Glutamatergic neuron (in vitro differentiated cells): ENCODE results near the gene ATF7. TPM values are rescaled to one million over a fixed set of nuclear protein-coding genes. Genes with fewer than 3 reads are reported as not detected.

Experiments
- DNase-seq: peaks from one replicate; pipeline ENCODE4 v3.0.0; 2022
- H3K27ac Mint-ChIP-seq: one replicate; pipeline ENCODE4 v1.8.0; 2020; ENCODE audit warnings: mild to moderate bottlenecking, mixed read lengths, inconsistent platforms; ENCODE audit not compliant: unreplicated experiment
- H3K27me3 Mint-ChIP-seq: one replicate; pipeline ENCODE4 v1.8.0; 2020; ENCODE audit warnings: mild to moderate bottlenecking, moderate library complexity, mixed read lengths, inconsistent platforms; ENCODE audit not compliant: unreplicated experiment
- H3K36me3 Mint-ChIP-seq: one replicate; pipeline ENCODE4 v1.8.0; 2020; ENCODE audit warnings: mild to moderate bottlenecking, mixed read lengths, inconsistent platforms; ENCODE audit not compliant: unreplicated experiment
- H3K4me1 Mint-ChIP-seq: one replicate; pipeline ENCODE4 v1.8.0; 2020; ENCODE audit warnings: mild to moderate bottlenecking, low read depth, mixed read lengths, inconsistent platforms; ENCODE audit not compliant: unreplicated experiment
- H3K4me3 Mint-ChIP-seq: one replicate; pipeline ENCODE4 v1.8.0; 2020; ENCODE audit warnings: mild to moderate bottlenecking, mixed read lengths, inconsistent platforms; ENCODE audit not compliant: unreplicated experiment
- H3K9me3 Mint-ChIP-seq: one replicate; pipeline ENCODE4 v1.8.0; 2020; ENCODE audit warnings: mild to moderate bottlenecking, moderate library complexity, mixed read lengths, inconsistent platforms; ENCODE audit not compliant: unreplicated experiment
- total RNA-seq: library from RNA; stranded (reverse); fragmentation: NEBNext Ultra II Directional; extraction: Animal tissue kit (Norgen Biotek cat#: 25700); gene quantifications from one replicate; pipeline ENCODE4 v1.2.1, GENCODE V29; 2021; ENCODE audit not compliant: unreplicated experiment
- TF ChIP-seq, protein P1 (sequence below): fragments of 200-600 bp; sonication (generic); IDR thresholded peaks from one replicate; pipeline ENCODE4 v1.5.0; 2021; ENCODE audit not compliant: partially characterized antibody, unreplicated experiment

The ATF7 gene
- total RNA-seq, 1 donor from 2014 or later: 36.0 TPM

- H3K4me3 Mint-ChIP-seq: peak within 1 kb of the TSS; percentile 97
- H3K27me3 Mint-ChIP-seq: peaks cover 34% of the 10 kb centered on the region
- H3K27ac Mint-ChIP-seq: peak within 1 kb of the TSS; percentile 99
- H3K9me3 Mint-ChIP-seq: peaks cover 20% of the 10 kb centered on the region
- H3K36me3 Mint-ChIP-seq: no peaks in the 10 kb centered on the region
- DNase-seq: peak; percentile 86
- H3K4me1 Mint-ChIP-seq: peaks cover 29% of the 10 kb centered on the region
- TF ChIP-seq, protein P1, sequence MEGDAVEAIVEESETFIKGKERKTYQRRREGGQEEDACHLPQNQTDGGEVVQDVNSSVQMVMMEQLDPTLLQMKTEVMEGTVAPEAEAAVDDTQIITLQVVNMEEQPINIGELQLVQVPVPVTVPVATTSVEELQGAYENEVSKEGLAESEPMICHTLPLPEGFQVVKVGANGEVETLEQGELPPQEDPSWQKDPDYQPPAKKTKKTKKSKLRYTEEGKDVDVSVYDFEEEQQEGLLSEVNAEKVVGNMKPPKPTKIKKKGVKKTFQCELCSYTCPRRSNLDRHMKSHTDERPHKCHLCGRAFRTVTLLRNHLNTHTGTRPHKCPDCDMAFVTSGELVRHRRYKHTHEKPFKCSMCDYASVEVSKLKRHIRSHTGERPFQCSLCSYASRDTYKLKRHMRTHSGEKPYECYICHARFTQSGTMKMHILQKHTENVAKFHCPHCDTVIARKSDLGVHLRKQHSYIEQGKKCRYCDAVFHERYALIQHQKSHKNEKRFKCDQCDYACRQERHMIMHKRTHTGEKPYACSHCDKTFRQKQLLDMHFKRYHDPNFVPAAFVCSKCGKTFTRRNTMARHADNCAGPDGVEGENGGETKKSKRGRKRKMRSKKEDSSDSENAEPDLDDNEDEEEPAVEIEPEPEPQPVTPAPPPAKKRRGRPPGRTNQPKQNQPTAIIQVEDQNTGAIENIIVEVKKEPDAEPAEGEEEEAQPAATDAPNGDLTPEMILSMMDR: no peak
Measured at GRCh38 chr12:53499266-53500141, 126.7 kb downstream of the ATF7 start, which contains the start of gene MAP3K12. Gene MAP3K12 (minus strand): TSS chr12:53499458. CDS start chr12:53487391, 12,067 bp downstream.

DNA sequence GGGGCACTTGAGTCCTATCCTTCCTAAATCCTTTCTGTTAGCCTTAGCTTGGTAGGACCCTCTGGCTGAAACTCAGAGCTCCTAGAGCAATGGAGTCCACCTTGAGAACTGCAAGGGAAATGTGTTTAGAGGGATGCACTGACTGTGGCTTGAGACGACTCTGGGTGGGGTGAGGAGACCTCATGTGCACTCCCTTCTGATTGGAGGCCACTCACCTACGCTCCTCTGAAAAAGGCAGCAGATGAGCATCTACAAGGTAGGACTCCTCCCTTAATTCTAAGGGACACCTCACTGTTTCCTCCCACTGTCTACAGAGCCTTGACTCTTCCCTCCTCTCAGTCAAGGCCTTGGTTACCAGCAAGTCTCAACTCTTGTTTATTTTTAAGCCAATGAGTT lies 127.9 kb downstream of the ATF7 start:
- TF ChIP-seq, protein P1: no peak
- Mint-ChIP-seq H3K4me3 (peak overlapping the region; percentile 97), H3K4me1 (peaks cover 41% of the 10 kb centered on the region), H3K9me3 (peaks cover 26% of the 10 kb centered on the region), H3K27me3 (peaks cover 34% of the 10 kb centered on the region), H3K36me3 (no peaks in the 10 kb centered on the region), H3K27ac (peak overlapping the region; percentile 99)
- no peak for DNase-seq

DNA sequence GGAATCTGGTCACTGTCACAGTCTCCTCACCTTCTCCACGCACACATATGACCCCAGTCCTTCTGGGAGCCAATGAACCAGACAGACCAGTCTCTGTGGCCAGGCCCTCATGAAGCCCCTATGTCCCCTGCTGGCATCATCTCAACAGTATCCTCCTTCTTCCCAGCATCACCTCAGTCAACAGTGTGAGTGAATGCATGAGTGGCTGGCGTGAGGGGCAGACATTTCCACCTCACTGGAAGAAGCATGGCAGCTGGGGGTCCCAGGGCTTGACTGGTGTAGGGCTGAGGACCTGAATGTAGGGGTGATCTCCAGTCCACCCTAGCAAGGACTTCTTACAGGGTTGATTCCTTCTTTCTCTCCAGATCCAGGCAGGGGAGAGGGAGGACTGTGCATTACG lies 128.7 kb downstream of the ATF7 start:
- Mint-ChIP-seq H3K9me3 (peaks cover 27% of the 10 kb centered on the region), H3K27ac (no peak overlapping the region), H3K27me3 (peaks cover 35% of the 10 kb centered on the region), H3K4me1 (peaks cover 43% of the 10 kb centered on the region), H3K36me3 (no peaks in the 10 kb centered on the region), H3K4me3 (peak overlapping the region; percentile 57)
- TF ChIP-seq, protein P1: no peak
- no peak for DNase-seq

DNA sequence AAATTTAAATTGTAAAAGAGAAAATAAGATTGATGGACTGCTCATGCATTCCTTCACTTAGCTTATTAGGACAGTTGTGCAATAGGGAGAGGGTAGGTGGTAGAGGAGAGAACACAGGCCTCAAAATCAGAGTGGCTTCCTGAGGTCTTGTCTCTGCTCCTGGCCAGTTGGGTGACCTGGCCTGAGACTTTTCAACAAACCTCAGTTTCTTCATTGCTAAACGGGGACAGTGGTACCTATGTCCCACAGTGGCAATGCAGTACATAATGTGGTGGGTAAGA lies 129.5 kb downstream of the ATF7 start:
- DNase-seq: no peak
- TF ChIP-seq, protein P1: no peak
- no peak overlapping the region for H3K27ac Mint-ChIP-seq
- peak overlapping the region; percentile 70 for H3K4me3 Mint-ChIP-seq
- peaks cover 27% of the 10 kb centered on the region for H3K9me3 Mint-ChIP-seq
- no peaks in the 10 kb centered on the region for H3K36me3 Mint-ChIP-seq
- H3K27me3 Mint-ChIP-seq: peaks cover 34% of the 10 kb centered on the region
- peaks cover 44% of the 10 kb centered on the region for H3K4me1 Mint-ChIP-seq
